Measurements from ENCODE around the gene ORM2. TPM values are rescaled to one million over a fixed set of nuclear protein-coding genes. Genes with fewer than 3 reads are reported as not detected.
A peak's percentile ranks its signal among the peaks of the same experiment; 100 is the strongest.
"Not testable (repeated sequence)": the region's sequence is repeated elsewhere in the genome, so short reads cannot be mapped to it uniquely, and the experiment has no call there.

The ORM2 gene
- polyA plus RNA-seq: not detected

DNA sequence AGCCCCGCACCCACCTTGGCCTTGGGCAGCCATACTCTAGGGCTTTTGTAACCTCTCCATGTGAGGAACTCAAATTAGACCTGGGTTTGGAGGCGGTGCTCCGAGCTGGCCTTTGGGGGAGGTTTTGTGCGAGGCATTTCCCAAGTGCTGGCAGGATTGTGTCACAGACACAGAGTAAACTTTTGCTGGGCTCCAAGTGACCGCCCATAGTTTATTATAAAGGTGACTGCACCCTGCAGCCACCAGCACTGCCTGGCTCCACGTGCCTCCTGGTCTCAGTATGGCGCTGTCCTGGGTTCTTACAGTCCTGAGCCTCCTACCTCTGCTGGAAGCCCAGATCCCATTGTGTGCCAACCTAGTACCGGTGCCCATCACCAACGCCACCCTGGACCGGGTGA lies at the start of gene ORM2:
Gene ORM2, plus strand, starts transcription at position 245 of the 398 bp plus-strand sequence. Its CDS starts 36 bp downstream, at position 281.
- H3K4me3 Mint-ChIP-seq: peak within 1 kb of the TSS in 1 of 5 donors; percentile 4
- peaks cover 5 to 26% (median 6%) of the 10 kb centered on the region in 3 donors for H3K27me3 Mint-ChIP-seq (ENCODE audit: low read depth in 3 of 3)

DNA sequence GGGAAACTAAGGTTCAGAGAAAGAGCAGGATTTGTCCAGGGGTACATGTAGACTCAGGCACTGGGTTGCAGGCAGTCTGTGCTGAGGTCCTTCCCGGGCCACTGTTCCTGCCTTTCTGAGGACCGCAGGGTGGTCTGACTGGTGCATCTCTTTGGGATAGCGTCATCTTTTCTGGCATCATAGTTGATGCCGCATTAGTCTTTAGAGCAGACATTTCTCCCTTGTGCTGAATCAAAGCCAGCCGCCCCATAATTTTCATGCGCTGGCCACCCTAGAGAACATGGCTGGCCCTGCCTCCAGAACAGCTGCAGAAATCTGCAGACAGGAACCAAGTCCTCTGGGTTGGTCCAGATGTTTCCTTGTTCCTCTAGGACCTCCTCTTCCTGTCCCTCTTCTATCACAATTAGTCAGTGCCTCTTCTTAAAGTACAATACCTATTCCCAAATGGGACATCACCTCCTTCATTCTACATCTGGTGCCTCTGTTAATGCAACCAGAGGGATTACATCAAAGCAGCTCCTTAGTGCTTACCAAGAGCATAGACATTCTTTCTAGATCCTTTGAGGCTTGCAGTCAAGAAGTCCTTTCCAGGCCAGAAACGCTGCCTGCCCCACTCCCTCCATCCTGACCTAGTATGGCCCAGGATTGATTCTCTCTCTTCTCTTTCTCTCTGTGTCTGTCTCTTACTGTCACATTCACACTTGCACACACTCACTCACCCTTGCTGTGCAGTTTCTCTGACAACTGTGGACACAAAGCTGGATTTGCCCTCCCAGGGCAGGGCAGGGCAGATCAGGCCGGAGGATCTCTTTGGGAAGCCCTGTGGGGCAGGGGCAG lies 48.8 kb upstream of the ORM2 start:
- H3K9me3 Mint-ChIP-seq: no peaks in the 10 kb centered on the region
- DNase-seq: no peak
- H3K27me3 Mint-ChIP-seq (ENCODE audit: low read depth in 3 of 3): peaks cover 0 to 4% (median 2%) of the 10 kb centered on the region in 3 donors
- H3K27ac Mint-ChIP-seq: no peak overlapping the region
- H3K4me1 Mint-ChIP-seq: no peaks in the 10 kb centered on the region
- no peak overlapping the region for H3K4me3 Mint-ChIP-seq
- H3K36me3 Mint-ChIP-seq: no peaks in the 10 kb centered on the region

More for the DNA sequence above, at the start of gene ORM2:
- Mint-ChIP-seq H3K4me1 (peaks cover 17 to 25% of the 10 kb centered on the region in 2 donors), H3K27ac (peak within 1 kb of the TSS in 5 of 6 donors; percentile 2 to 85 (median 57))
- H3K9me3 Mint-ChIP-seq, DNase-seq, H3K36me3 Mint-ChIP-seq: not testable (repeated sequence)

DNA sequence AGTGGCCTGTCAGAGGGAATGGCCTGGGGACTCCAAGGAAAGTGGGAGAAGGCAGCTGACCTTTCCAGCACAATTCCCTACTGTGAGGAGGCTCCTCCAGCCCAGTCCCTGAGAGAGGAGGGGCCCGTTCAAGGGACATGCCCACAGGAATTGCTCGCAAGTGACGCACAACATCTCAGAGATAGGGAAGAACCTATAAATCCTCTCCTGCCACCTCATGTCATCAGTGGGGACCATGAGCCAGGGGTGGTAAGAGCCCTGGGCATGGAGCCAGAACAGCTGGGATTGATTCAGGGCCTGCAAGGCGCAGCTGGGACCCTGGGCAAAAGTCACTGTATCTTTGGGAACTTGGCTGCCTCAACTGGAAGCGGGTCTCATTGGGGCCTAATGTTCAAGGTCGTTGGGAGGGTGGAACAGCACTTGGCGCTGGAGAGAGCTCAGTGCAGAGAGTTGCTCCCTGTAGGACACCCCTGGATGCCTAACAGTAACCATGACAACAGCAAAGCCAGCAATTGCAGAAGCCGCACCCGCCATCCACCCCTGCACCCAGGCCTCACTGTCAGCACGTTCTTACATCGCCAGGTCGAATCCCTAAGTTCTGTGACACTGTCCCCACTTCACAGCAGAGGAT lies 48.1 kb upstream of the ORM2 start:
- no peak for DNase-seq
- no peaks in the 10 kb centered on the region for H3K4me1 Mint-ChIP-seq
- no peak overlapping the region for H3K4me3 Mint-ChIP-seq
- peaks cover 0 to 4% (median 2%) of the 10 kb centered on the region in 3 donors for H3K27me3 Mint-ChIP-seq (ENCODE audit: low read depth in 3 of 3)
- no peaks in the 10 kb centered on the region for H3K36me3 Mint-ChIP-seq
- H3K9me3 Mint-ChIP-seq: no peaks in the 10 kb centered on the region
- no peak overlapping the region for H3K27ac Mint-ChIP-seq

DNA sequence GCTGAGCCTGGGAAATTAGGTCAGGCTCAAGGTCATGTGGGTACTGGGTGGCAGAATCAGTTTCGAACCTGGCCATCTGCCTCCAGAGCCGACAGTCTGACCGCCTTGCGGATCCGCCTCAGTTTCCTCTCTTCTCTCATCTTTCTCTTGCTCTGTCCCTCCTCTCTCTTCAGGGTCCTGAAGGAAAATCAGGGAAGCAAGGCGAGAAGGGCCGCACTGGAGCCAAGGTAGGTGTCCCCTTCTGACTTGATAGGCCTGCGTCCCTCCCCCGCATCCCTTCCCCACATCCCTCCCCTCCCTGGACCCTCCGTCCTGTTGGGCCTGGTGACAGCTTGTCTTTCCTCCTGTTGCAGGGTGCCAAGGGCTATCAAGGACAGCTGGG lies 47.6 kb upstream of the ORM2 start:
- no peak overlapping the region for H3K27ac Mint-ChIP-seq
- no peak overlapping the region for H3K4me3 Mint-ChIP-seq
- H3K27me3 Mint-ChIP-seq (ENCODE audit: low read depth in 3 of 3): peaks cover 0 to 4% (median 2%) of the 10 kb centered on the region in 3 donors
- no peaks in the 10 kb centered on the region for H3K4me1 Mint-ChIP-seq
- no peaks in the 10 kb centered on the region for H3K9me3 Mint-ChIP-seq
- DNase-seq: no peak
- H3K36me3 Mint-ChIP-seq: no peaks in the 10 kb centered on the region

DNA sequence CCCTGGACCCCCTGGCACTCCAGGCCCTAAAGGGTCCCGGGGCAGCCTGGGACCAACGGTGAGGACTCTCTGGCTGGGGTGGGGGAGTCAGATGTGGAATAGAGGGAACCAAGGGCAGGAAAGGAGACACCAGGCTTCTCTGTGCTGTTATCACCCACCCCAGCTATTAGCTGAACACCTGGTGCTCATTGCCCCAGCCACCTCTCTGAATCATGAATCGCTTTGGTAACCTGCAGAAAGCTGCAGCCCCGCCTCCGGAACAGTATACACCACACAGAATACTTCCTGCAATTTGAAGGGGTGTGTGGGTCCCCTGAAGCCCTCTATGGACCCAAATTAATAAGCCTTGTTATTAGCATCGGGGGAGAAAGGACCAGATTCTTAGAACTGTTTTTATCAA lies 47.2 kb upstream of the ORM2 start:
- Mint-ChIP-seq H3K4me3 (no peak overlapping the region), H3K9me3 (no peaks in the 10 kb centered on the region), H3K36me3 (no peaks in the 10 kb centered on the region), H3K4me1 (no peaks in the 10 kb centered on the region), H3K27ac (no peak overlapping the region), H3K27me3 (ENCODE audit: low read depth in 3 of 3) (peaks cover 0 to 4% (median 2%) of the 10 kb centered on the region in 3 donors)
- DNase-seq: no peak

DNA sequence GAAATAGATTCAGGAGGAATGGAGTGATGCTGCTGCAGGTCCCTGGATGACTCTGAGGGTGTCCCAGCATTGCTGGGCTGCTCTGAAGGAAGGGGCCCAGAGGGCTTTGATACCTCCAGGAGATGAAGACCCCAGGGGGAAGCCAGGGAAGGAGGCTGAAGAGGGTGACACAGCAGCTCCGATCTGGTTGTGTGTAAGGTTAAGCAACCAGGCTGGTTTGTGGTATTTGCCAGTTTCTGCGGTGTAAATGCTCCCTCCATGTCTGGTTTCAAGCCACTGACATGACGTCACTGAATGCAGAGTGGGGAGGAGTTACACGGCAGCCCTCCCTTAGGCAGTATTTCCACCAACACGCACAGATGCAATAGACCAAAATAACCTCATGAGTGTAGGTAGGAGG lies 46.7 kb upstream of the ORM2 start:
- no peak overlapping the region for H3K4me3 Mint-ChIP-seq

DNA sequence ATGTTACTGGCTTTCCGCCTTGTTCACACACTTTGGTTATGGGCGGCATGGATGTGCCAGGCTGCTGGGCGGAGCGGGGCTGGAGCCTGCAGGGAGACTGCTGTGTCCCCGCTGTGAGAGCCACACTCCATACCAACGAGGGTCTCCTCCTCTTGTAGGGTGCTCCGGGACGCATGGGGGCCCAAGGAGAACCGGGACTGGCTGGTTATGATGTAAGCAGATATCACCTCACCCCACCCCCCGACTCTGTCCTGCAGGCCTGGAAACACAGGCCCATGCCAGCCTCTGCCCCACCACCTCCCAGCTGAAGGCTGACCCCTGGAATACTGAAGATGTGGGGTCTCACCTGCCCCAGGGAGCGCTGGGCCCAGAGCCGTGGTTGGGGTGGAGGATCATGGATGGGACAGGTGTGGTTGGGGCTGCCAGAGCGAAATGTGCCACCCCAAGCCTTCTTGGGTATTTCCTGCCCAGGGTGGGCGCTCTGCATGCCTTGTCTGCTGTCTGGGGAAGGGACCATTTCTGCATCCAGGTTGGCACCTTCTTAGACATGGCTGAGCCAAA lies 46.0 kb upstream of the ORM2 start:
- H3K27ac Mint-ChIP-seq: no peak overlapping the region
- peaks cover 0 to 3% (median 2%) of the 10 kb centered on the region in 3 donors for H3K27me3 Mint-ChIP-seq (ENCODE audit: low read depth in 3 of 3)
- no peaks in the 10 kb centered on the region for H3K9me3 Mint-ChIP-seq
- no peaks in the 10 kb centered on the region for H3K36me3 Mint-ChIP-seq
- no peaks in the 10 kb centered on the region for H3K4me1 Mint-ChIP-seq
- DNase-seq: no peak
- H3K4me3 Mint-ChIP-seq: no peak overlapping the region

More for the DNA sequence above, 46.7 kb upstream of the ORM2 start:
- H3K4me1 Mint-ChIP-seq: no peaks in the 10 kb centered on the region
- H3K9me3 Mint-ChIP-seq: no peaks in the 10 kb centered on the region
- no peak overlapping the region for H3K27ac Mint-ChIP-seq
- DNase-seq: peak in 2 of 3 donors; percentile 7 to 15
- no peaks in the 10 kb centered on the region for H3K36me3 Mint-ChIP-seq
- peaks cover 0 to 4% (median 2%) of the 10 kb centered on the region in 3 donors for H3K27me3 Mint-ChIP-seq (ENCODE audit: low read depth in 3 of 3)

DNA sequence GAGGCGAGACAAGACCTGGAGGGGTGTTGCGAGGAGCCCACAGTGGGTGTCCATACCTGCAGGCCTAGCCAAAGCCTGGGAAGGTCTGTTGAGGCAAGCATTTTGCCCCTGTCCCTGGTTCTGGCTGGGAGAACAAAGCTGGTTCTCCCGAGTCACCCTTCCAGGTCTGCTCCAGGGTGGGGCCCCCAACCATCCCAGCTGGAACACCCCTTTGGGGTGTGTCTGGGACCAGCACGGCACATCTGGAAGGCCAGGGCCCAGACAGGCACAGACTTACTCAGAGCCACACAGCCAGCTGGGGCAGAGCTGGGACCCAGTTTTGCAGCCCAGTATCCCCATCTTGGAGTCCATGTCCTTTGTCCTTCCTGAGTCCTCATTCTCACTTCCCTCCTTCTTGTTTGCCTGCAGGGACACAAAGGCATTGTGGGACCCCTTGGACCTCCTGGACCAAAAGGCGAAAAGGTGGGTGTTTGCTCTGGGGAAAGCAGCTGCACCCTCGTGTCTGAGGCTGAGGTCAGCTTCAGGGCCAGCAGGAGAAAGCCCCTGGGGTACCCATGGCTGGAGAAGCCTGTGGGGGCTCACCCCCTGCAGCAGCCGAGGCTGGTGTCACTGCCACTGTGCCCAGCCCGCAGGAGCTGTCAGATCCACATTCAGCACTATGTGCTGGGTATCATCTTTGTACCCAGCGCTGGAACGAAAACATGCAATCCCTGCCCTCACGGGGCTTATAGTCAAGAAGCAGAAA lies 45.2 kb upstream of the ORM2 start:
- no peaks in the 10 kb centered on the region for H3K9me3 Mint-ChIP-seq
- H3K27me3 Mint-ChIP-seq (ENCODE audit: low read depth in 3 of 3): peaks cover 0 to 3% (median 2%) of the 10 kb centered on the region in 3 donors
- no peak for DNase-seq
- H3K36me3 Mint-ChIP-seq: no peaks in the 10 kb centered on the region
- H3K4me3 Mint-ChIP-seq: no peak overlapping the region
- no peaks in the 10 kb centered on the region for H3K4me1 Mint-ChIP-seq
- no peak overlapping the region for H3K27ac Mint-ChIP-seq

DNA sequence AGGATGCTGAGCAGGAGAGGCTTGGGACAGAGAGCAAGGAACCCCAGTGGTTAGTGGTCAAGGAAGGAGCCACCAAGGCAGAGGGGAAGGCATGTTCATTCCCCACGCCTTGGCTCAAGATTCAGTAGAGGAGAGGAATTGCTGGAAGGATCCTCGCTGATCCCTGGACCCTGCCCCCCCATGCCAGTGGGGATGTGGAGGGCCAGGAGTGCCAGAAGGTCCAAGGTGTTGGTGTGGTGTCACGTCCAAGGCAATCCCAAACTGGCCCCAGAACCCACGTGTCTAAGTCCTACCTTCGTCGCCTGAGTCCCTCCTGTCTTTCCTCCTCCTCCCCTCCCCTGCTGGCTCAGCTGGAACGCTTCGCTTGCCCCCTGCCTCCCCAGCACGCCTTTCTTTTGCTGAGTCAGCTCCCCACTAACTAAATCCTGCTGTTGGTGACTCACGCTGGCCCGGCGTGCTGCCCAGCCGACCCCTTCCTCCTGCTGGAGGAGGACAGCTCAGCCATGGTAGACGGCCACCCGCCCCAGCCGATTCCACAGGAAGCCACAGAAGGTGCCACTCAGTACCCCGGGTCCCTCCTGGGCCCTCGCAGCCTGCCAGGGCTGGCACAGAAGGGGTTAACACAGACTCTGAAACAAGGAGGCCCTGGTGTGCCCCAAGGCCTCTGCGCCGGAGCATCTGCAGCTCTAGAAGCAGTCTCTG lies 44.4 kb upstream of the ORM2 start:
- no peaks in the 10 kb centered on the region for H3K9me3 Mint-ChIP-seq
- no peaks in the 10 kb centered on the region for H3K36me3 Mint-ChIP-seq
- H3K4me3 Mint-ChIP-seq: no peak overlapping the region
- H3K27me3 Mint-ChIP-seq (ENCODE audit: low read depth in 3 of 3): peaks cover 0 to 3% (median 2%) of the 10 kb centered on the region in 3 donors
- no peaks in the 10 kb centered on the region for H3K4me1 Mint-ChIP-seq
- no peak for DNase-seq
- no peak overlapping the region for H3K27ac Mint-ChIP-seq

DNA sequence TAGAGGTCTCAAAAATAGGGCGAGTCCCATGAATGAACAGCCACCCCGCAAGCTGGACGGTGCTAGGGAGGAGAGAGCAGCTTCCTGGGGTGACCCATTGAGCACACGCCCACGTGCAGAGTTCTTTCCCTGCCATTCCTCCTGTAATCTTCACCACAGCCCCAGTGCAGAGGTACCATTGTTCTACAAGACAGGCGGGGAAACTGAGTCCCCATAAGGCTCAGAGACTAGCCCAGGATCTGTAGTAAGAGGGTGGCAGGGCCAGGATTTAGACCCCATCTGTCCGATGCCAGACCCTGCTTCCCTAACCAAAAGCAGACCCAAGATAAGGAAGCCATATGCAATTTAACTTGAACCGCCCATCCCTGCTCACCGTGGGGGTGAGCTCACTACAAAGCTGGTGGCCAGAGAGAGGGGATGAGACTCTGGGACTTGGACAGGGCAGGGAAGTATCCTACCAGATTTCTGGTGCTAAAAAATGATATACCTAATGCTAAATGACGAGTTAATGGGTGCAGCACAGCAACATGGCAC lies 43.5 kb upstream of the ORM2 start:
- no peak for DNase-seq
- Mint-ChIP-seq H3K4me1 (no peaks in the 10 kb centered on the region), H3K9me3 (no peaks in the 10 kb centered on the region), H3K4me3 (no peak overlapping the region), H3K27me3 (ENCODE audit: low read depth in 3 of 3) (peaks cover 0 to 3% (median 3%) of the 10 kb centered on the region in 3 donors), H3K36me3 (no peaks in the 10 kb centered on the region), H3K27ac (no peak overlapping the region)

DNA sequence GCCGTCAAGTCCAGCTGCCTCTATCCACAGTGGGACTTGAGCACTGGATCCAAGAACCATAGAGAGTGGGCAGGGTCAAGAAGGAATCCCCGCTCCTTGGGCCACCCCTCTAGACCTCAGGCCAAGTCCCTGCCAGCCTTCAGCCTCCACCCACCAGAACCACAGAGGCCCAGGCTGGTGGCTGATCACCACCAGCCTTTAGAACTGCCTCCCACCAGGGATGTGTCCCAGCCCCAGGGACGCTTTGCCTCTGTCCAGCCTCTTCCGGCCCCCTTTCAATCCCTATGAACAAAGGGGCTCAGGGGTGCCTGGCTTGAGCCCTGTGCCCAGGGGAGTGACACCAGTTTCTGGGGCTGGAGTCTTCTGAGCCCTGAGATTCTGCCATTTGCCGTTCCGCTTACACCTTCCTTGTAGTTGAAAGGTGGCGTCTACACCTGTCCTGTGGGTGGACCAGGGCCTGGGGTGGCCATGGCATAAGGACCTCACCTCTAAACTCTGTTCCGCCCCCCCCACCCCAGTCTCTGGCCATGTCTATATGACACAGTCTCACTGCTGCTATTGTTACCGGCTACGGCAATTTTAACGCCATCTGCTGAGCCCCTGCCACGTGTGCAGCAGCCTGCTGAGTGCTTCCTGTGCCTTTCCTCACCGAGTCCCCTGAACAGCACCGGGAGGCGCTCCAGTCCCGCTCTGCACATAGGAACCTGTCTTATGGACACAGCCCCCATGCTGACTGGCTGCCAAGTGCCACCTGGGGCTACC lies 42.5 kb upstream of the ORM2 start:
- Mint-ChIP-seq H3K4me1 (no peaks in the 10 kb centered on the region), H3K36me3 (no peaks in the 10 kb centered on the region), H3K9me3 (no peaks in the 10 kb centered on the region), H3K4me3 (no peak overlapping the region), H3K27me3 (ENCODE audit: low read depth in 3 of 3) (peaks cover 0 to 3% (median 3%) of the 10 kb centered on the region in 3 donors), H3K27ac (no peak overlapping the region)
- DNase-seq: no peak

DNA sequence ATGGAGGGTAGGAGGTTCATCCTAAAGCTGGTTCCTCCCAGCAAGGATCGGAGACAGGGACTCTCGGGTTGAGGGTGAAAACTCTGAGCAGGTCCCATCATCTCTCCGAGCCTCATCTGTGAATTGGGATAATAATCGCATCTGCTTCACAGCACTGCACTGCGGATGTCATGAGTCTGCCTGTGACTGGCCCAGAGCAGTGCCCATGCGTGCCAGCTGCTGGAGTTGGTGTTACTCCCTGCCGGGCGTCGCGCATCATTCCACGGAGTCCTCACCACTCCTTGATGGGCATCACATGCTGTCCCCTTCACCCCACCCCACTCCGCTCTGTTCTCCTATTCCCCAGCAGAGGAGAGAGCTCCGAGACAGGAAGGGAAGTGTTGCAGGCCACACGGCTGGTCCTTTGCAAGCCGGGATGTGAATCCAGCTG lies 41.9 kb upstream of the ORM2 start:
- no peak overlapping the region for H3K4me3 Mint-ChIP-seq
- no peak for DNase-seq
- no peaks in the 10 kb centered on the region for H3K9me3 Mint-ChIP-seq
- peaks cover 0 to 3% (median 3%) of the 10 kb centered on the region in 3 donors for H3K27me3 Mint-ChIP-seq (ENCODE audit: low read depth in 3 of 3)
- no peaks in the 10 kb centered on the region for H3K4me1 Mint-ChIP-seq
- H3K36me3 Mint-ChIP-seq: no peaks in the 10 kb centered on the region
- H3K27ac Mint-ChIP-seq: no peak overlapping the region

Data from immature natural killer cell (primary cell).